Mesothelial cell of epicardium (in vitro differentiated cells): ENCODE data around the gene ZNF536. TPM values are rescaled to one million over a fixed set of nuclear protein-coding genes. Genes with fewer than 3 reads are reported as not detected.
"Not testable (repeated sequence)": the region's sequence is repeated elsewhere in the genome, so short reads cannot be mapped to it uniquely, and the experiment has no call there.

Experiments
- DNase-seq, 2 experiments: peaks; one replicate each; pipeline ENCODE4 v3.0.0; 2021; ENCODE audit warnings: low spot score in 2 of 2; ENCODE audit not compliant: unreplicated experiment in 2 of 2
- H3K27ac Mint-ChIP-seq: 2 replicates; pipeline ENCODE4 v1.8.0; 2021; ENCODE audit warnings: mixed read lengths
- H3K27me3 Mint-ChIP-seq: 2 replicates; pipeline ENCODE4 v1.8.0; 2021; ENCODE audit warnings: low read depth, mixed read lengths
- H3K36me3 Mint-ChIP-seq: 2 replicates; pipeline ENCODE4 v1.8.0; 2021; ENCODE audit warnings: mixed read lengths
- H3K4me1 Mint-ChIP-seq: 2 replicates; pipeline ENCODE4 v1.8.0; 2021; ENCODE audit warnings: mixed read lengths
- H3K4me3 Mint-ChIP-seq: 2 replicates; pipeline ENCODE4 v1.8.0; 2021; ENCODE audit warnings: mild to moderate bottlenecking, moderate library complexity, mixed read lengths
- H3K9me3 Mint-ChIP-seq: 2 replicates; pipeline ENCODE4 v1.8.0; 2021; ENCODE audit warnings: mixed read lengths
- total RNA-seq: library from RNA; stranded (reverse); gene quantifications from 3 replicates; pipeline ENCODE4 v1.2.1, GENCODE V29; 2021
- TF ChIP-seq, protein P1 (sequence below): fragments of 200-600 bp; sonication (generic); IDR thresholded peaks from one replicate; pipeline ENCODE4 v1.5.0; 2021; ENCODE audit warnings: antibody characterized with exemption; ENCODE audit not compliant: unreplicated experiment

ZNF536 gene
- total RNA-seq, 1 donor from 2014 or later = 9.2 TPM

DNA sequence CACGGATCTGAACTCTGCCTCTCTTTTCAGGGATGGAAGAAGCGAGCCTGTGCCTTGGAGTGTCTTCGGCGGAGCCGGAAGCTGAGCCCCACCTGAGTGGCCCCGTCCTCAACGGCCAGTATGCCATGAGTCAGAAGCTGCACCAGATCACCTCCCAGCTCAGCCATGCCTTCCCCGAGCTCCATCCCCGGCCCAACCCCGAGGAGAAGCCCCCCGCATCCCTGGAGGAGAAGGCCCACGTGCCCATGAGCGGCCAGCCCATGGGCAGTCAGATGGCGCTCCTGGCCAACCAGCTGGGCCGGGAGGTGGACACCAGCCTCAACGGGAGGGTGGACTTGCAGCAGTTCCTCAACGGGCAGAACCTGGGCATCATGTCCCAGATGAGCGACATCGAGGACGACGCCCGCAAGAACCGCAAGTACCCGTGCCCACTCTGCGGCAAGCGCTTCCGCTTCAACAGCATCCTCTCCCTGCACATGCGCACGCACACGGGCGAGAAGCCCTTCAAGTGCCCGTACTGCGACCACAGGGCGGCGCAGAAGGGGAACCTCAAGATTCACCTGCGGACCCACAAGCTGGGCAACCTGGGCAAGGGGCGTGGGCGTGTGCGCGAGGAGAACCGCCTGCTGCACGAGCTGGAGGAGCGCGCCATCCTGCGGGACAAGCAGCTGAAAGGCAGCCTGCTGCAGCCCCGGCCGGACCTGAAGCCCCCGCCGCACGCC is 71.5 kb downstream of the ZNF536 start:
- no peak overlapping the region for H3K27ac Mint-ChIP-seq
- TF ChIP-seq, protein P1, sequence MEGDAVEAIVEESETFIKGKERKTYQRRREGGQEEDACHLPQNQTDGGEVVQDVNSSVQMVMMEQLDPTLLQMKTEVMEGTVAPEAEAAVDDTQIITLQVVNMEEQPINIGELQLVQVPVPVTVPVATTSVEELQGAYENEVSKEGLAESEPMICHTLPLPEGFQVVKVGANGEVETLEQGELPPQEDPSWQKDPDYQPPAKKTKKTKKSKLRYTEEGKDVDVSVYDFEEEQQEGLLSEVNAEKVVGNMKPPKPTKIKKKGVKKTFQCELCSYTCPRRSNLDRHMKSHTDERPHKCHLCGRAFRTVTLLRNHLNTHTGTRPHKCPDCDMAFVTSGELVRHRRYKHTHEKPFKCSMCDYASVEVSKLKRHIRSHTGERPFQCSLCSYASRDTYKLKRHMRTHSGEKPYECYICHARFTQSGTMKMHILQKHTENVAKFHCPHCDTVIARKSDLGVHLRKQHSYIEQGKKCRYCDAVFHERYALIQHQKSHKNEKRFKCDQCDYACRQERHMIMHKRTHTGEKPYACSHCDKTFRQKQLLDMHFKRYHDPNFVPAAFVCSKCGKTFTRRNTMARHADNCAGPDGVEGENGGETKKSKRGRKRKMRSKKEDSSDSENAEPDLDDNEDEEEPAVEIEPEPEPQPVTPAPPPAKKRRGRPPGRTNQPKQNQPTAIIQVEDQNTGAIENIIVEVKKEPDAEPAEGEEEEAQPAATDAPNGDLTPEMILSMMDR = no peak
- H3K9me3 Mint-ChIP-seq = no peaks in the 10 kb centered on the region
- H3K36me3 Mint-ChIP-seq = no peaks in the 10 kb centered on the region
- peaks cover 24% of the 10 kb centered on the region for H3K27me3 Mint-ChIP-seq
- H3K4me3 Mint-ChIP-seq = no peak overlapping the region
- peaks cover 22% of the 10 kb centered on the region for H3K4me1 Mint-ChIP-seq
- no peak for DNase-seq

DNA sequence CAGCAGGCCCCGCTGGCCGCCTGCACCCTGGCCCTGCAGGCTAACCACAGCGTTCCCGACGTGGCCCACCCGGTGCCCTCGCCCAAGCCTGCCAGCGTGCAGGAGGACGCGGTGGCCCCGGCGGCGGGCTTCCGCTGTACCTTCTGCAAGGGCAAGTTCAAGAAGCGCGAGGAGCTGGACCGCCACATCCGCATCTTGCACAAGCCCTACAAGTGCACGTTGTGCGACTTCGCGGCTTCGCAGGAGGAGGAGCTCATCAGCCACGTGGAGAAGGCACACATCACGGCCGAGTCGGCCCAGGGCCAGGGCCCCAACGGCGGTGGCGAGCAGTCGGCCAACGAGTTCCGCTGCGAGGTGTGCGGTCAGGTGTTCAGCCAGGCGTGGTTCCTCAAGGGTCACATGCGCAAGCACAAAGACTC is 72.1 kb downstream of the ZNF536 start:
- no peak for DNase-seq
- Mint-ChIP-seq H3K9me3 (no peaks in the 10 kb centered on the region), H3K4me3 (no peak overlapping the region), H3K36me3 (no peaks in the 10 kb centered on the region), H3K27ac (no peak overlapping the region), H3K4me1 (peaks cover 28% of the 10 kb centered on the region), H3K27me3 (peaks cover 30% of the 10 kb centered on the region)
- TF ChIP-seq, protein P1 = no peak

DNA sequence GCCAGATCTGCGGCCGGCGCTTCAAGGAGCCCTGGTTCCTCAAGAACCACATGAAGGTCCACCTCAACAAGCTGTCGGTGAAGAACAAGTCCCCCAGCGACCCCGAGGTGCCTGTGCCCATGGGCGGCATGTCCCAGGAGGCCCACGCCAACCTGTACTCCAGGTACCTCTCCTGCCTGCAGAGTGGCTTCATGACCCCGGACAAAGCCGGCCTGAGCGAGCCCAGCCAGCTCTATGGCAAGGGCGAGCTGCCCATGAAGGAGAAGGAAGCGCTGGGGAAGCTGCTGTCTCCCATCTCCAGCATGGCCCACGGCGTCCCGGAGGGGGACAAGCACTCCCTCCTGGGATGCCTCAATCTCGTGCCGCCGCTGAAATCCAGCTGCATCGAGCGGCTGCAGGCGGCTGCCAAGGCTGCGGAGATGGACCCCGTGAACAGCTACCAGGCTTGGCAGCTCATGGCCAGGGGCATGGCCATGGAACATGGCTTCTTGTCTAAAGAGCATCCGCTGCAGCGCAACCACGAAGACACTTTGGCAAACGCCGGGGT is 72.6 kb downstream of the ZNF536 start:
- Mint-ChIP-seq H3K9me3 (no peaks in the 10 kb centered on the region), H3K27me3 (peaks cover 35% of the 10 kb centered on the region)

DNA sequence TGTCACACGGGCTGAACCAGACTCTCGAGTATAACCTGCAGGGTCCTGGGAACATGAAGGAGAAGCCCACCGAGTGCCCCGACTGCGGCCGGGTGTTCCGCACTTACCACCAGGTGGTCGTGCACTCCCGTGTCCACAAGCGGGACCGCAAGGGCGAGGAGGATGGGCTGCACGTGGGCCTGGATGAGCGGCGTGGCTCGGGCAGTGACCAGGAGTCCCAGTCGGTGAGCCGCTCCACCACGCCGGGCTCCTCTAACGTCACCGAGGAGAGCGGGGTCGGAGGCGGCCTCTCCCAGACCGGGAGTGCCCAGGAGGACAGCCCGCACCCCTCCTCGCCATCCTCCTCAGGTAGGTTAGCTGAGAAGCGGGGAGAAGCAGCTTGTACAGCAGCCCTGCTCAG is 73.2 kb downstream of the ZNF536 start:
- H3K4me1 Mint-ChIP-seq = peaks cover 38% of the 10 kb centered on the region
- TF ChIP-seq, protein P1 = no peak
- no peaks in the 10 kb centered on the region for H3K9me3 Mint-ChIP-seq
- DNase-seq = no peak
- no peak overlapping the region for H3K27ac Mint-ChIP-seq
- peaks cover 38% of the 10 kb centered on the region for H3K27me3 Mint-ChIP-seq
- H3K36me3 Mint-ChIP-seq = no peaks in the 10 kb centered on the region
- no peak overlapping the region for H3K4me3 Mint-ChIP-seq

More for the DNA sequence above, 72.6 kb downstream of the ZNF536 start:
- H3K4me3 Mint-ChIP-seq = no peak overlapping the region
- no peak overlapping the region for H3K27ac Mint-ChIP-seq
- DNase-seq = no peak
- peaks cover 33% of the 10 kb centered on the region for H3K4me1 Mint-ChIP-seq
- TF ChIP-seq, protein P1 = no peak
- no peaks in the 10 kb centered on the region for H3K36me3 Mint-ChIP-seq

DNA sequence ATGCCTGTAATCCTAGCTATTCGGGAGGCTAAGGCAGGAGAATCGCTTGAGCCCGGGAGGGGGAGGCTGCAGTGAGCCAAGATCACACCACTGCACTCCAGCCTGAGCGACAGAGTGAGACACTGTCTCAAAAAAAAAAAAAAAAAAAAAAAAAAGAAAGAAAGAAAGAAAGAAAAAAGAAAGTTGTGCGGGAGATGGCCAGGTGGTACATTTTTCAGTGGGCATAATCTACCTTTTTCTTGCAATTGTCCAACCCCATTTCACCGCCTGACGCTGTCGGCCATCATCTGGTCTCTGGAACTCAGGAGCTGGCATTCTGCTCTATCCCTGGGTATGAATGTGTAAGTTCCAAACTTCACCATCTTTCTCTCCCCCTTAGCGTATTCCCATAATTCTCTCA is 73.9 kb downstream of the ZNF536 start:
- H3K36me3 Mint-ChIP-seq, DNase-seq, H3K4me3 Mint-ChIP-seq, H3K9me3 Mint-ChIP-seq, H3K27ac Mint-ChIP-seq: not testable (repeated sequence)
- peaks cover 36% of the 10 kb centered on the region for H3K27me3 Mint-ChIP-seq
- H3K4me1 Mint-ChIP-seq = peaks cover 38% of the 10 kb centered on the region

GRCh38 chr19:30446850-30447552 is 74.8 kb downstream of the ZNF536 start:
- H3K9me3 Mint-ChIP-seq = no peaks in the 10 kb centered on the region
- H3K27ac Mint-ChIP-seq = peak overlapping the region; percentile 28
- DNase-seq = no peak
- H3K4me1 Mint-ChIP-seq = peaks cover 38% of the 10 kb centered on the region
- H3K4me3 Mint-ChIP-seq = no peak overlapping the region
- H3K36me3 Mint-ChIP-seq = no peaks in the 10 kb centered on the region
- TF ChIP-seq, protein P1 = no peak
- peaks cover 32% of the 10 kb centered on the region for H3K27me3 Mint-ChIP-seq
